ENCODE data around the gene FNBP1L.

The FNBP1L gene

DNA sequence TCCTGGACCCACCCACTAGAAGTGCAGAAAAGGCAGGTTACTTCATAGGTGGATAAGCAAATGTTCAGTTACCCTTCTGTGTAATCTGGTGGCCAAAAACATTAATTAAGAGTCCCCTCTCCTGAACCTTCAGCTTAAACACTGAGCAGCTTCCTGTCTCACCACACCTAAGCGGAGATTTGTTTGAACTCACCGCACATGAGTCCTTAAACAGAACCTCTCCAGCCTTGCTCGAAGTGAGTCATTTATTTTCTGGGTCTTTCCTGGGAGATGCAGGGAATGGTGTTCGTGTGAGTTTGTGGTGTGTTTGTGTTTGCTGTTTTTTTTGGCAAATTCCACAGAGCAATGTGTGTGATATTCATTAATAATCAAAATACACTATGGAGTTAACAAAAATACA lies 7.6 kb upstream of the FNBP1L start:
- TF ChIP-seq, protein P1, sequence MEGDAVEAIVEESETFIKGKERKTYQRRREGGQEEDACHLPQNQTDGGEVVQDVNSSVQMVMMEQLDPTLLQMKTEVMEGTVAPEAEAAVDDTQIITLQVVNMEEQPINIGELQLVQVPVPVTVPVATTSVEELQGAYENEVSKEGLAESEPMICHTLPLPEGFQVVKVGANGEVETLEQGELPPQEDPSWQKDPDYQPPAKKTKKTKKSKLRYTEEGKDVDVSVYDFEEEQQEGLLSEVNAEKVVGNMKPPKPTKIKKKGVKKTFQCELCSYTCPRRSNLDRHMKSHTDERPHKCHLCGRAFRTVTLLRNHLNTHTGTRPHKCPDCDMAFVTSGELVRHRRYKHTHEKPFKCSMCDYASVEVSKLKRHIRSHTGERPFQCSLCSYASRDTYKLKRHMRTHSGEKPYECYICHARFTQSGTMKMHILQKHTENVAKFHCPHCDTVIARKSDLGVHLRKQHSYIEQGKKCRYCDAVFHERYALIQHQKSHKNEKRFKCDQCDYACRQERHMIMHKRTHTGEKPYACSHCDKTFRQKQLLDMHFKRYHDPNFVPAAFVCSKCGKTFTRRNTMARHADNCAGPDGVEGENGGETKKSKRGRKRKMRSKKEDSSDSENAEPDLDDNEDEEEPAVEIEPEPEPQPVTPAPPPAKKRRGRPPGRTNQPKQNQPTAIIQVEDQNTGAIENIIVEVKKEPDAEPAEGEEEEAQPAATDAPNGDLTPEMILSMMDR (IDR thresholded peaks at IDR 0.05; ENCODE audit: unreplicated experiment in 3 of 3): no peak
- H3K9me3 Mint-ChIP-seq: no peaks in the 10 kb centered on the region
- no peak overlapping the region for H3K27ac Mint-ChIP-seq
- H3K36me3 Mint-ChIP-seq (ENCODE audit: low read depth): no peaks in the 10 kb centered on the region
- H3K4me1 Mint-ChIP-seq: peaks cover 4% of the 10 kb centered on the region
- H3K27me3 Mint-ChIP-seq (ENCODE audit: low read depth): peaks cover 3% of the 10 kb centered on the region
- no peak overlapping the region for H3K4me3 Mint-ChIP-seq

DNA sequence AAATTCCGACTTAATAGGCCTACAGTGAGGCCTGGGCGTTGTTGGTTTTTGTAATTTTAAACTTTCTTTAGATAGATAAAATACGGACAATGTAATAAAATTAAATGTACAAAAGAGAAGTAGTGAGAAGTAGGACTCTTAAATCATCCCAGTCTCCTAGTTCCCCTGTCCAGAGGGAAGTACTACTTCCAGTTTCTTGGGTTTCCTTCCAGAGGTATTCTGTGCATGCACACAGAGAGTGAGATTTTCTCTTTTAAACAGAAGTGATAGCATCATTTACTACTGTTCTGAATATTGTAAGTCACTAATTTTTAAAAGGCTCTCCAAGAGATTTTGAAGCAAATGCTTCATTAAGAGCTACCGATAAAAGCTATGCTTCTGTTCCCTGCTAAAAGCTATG lies 7.2 kb upstream of the FNBP1L start:
- Mint-ChIP-seq H3K27ac (no peak overlapping the region), H3K9me3 (no peaks in the 10 kb centered on the region), H3K4me1 (peaks cover 4% of the 10 kb centered on the region), H3K4me3 (no peak overlapping the region), H3K36me3 (ENCODE audit: low read depth) (no peaks in the 10 kb centered on the region), H3K27me3 (ENCODE audit: low read depth) (peaks cover 3% of the 10 kb centered on the region)
- TF ChIP-seq, protein P1 (IDR thresholded peaks at IDR 0.05; ENCODE audit: unreplicated experiment in 3 of 3): no peak

DNA sequence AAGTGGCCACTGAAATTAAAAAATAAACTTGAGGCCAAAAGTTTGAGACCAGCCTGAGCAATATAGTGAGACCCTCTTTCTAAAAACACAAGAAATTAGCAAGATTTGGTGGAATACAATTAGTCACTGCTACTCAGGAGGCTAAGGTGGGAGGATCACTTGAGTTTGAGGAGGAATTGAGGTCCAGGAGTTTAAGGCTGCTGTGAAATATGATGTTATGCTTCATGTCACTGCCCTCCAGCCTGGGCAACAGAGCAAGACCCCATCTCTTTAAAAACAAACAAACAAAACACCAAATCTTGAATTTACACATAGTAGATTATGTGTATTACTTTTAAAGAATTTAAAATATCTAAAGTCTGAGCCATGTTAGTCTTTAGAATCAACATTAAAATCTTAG lies 6.3 kb upstream of the FNBP1L start:
- Mint-ChIP-seq H3K27ac (no peak overlapping the region), H3K9me3 (no peaks in the 10 kb centered on the region), H3K4me1 (peaks cover 8% of the 10 kb centered on the region), H3K4me3 (no peak overlapping the region), H3K36me3 (ENCODE audit: low read depth) (no peaks in the 10 kb centered on the region), H3K27me3 (ENCODE audit: low read depth) (peaks cover 3% of the 10 kb centered on the region)
- TF ChIP-seq, protein P1 (IDR thresholded peaks at IDR 0.05; ENCODE audit: unreplicated experiment in 3 of 3): no peak

DNA sequence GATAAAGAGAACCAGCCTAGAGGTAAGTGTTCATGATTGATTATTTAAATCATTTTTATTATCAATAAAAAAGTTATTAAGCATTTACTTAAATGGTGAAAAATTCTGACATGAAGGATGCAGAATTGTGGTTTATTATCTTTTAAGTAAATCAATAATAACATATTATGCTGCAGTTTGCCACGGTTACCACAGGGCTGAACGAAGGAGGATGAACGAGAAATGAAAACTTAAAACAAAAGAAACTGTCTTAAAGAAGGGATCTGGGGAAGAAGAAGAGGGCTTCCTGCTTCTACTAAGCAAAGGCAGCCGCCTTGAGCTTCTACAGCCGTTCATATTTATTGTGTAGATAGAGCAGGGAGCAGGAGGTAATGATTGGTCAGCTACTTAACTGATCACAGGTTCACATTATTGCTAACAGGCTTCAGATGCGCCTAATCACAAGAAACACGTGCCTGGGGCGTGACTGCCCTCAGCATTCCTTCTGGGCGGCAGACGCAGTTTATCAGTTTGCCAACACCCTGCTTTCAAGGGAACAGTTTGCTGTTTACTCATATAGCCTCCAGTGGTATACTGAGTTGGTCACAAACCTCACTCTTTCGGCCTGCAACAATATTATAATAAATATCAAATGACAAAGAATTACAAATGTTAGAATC lies 5.8 kb upstream of the FNBP1L start:
- peaks cover 3% of the 10 kb centered on the region for H3K27me3 Mint-ChIP-seq (ENCODE audit: low read depth)
- H3K27ac Mint-ChIP-seq: no peak overlapping the region
- TF ChIP-seq, protein P1 (IDR thresholded peaks at IDR 0.05; ENCODE audit: unreplicated experiment in 3 of 3): no peak
- H3K4me3 Mint-ChIP-seq: no peak overlapping the region
- peaks cover 10% of the 10 kb centered on the region for H3K4me1 Mint-ChIP-seq
- no peaks in the 10 kb centered on the region for H3K9me3 Mint-ChIP-seq
- H3K36me3 Mint-ChIP-seq (ENCODE audit: low read depth): no peaks in the 10 kb centered on the region

DNA sequence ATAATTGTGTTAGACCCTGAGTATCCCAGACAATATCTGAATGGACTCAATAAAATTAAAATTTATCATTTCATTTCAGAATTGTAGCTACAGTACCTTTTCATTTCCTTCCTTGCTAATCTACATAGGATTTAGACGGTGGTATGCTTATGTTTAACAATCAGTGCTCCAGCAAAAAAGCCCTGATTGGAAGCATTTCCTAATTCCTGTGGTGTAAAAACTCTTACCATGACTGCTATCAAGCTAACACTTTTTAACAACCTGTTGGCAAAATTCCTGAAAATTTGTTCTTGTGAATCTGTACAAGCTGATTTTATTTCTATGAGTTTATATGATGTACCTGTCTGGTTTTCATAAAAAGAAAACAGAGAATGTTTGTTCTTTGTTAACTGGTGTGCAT lies 5.2 kb upstream of the FNBP1L start:
- Mint-ChIP-seq H3K9me3 (no peaks in the 10 kb centered on the region), H3K36me3 (ENCODE audit: low read depth) (no peaks in the 10 kb centered on the region), H3K4me3 (no peak overlapping the region), H3K4me1 (peaks cover 16% of the 10 kb centered on the region), H3K27me3 (ENCODE audit: low read depth) (peaks cover 3% of the 10 kb centered on the region), H3K27ac (no peak overlapping the region)
- TF ChIP-seq, protein P1 (IDR thresholded peaks at IDR 0.05; ENCODE audit: unreplicated experiment in 3 of 3): no peak

DNA sequence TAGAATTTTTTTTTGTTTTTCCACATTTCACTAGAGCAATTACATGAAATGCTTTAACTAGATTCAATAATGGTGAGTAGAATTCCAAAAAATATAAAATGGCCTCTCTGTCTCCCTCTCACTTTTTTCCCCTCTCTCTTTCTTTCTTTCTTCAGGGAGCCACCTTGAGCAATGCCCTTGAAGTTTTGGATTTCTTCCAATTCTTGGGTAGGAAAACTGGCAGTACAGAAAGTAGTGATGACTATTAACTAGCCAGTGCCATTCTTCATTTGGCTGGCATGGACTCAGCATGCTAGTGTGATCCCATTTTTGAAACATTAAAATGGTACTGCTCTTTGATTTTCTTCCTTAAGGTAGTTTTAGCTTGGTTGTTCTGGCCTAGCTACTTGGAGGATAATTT lies 4.5 kb upstream of the FNBP1L start:
- Mint-ChIP-seq H3K4me3 (no peak overlapping the region), H3K9me3 (no peaks in the 10 kb centered on the region), H3K27me3 (ENCODE audit: low read depth) (peaks cover 3% of the 10 kb centered on the region), H3K36me3 (ENCODE audit: low read depth) (no peaks in the 10 kb centered on the region), H3K27ac (peak overlapping the region in 1 of 3 experiments; percentile 50), H3K4me1 (peaks cover 16% of the 10 kb centered on the region)
- TF ChIP-seq, protein P1 (IDR thresholded peaks at IDR 0.05; ENCODE audit: unreplicated experiment in 3 of 3): no peak
